H9 (cell line): Measurements from ENCODE around the gene LZTFL1. TPM values are rescaled to one million over a fixed set of nuclear protein-coding genes. Genes with fewer than 3 reads are reported as not detected.

Experiments
- DNase-seq: peaks from one replicate; pipeline ENCODE4 v3.0.0-alpha.2; 2017
- H2AFZ ChIP-seq: one replicate; pipeline ENCODE4 v1.6.1; 2013; ENCODE audit warnings: mild to moderate bottlenecking, low read length, control low read depth, moderate library complexity
- H2AK5ac ChIP-seq: 2 replicates; pipeline ENCODE4 v1.6.1; 2013; ENCODE audit warnings: low read length, control low read depth, mixed read lengths; ENCODE audit not compliant: insufficient read length
- H2BK120ac ChIP-seq: one replicate; pipeline ENCODE4 v1.6.1; 2013; ENCODE audit warnings: low read depth, mild to moderate bottlenecking, low read length, control low read depth, inconsistent platforms; ENCODE audit not compliant: poor library complexity, severe bottlenecking
- H2BK12ac ChIP-seq: 2 replicates; pipeline ENCODE4 v1.6.1; 2013; ENCODE audit warnings: low read length, control low read depth, mixed read lengths, low read depth; ENCODE audit not compliant: insufficient read length
- H2BK15ac ChIP-seq: 2 replicates; pipeline ENCODE4 v1.6.1; 2013; ENCODE audit warnings: low read depth, low read length, control low read depth
- H2BK20ac ChIP-seq: one replicate; pipeline ENCODE4 v1.6.1; 2013; ENCODE audit warnings: low read depth, mild to moderate bottlenecking, low read length, control low read depth, inconsistent platforms; ENCODE audit not compliant: poor library complexity, severe bottlenecking
- H2BK5ac ChIP-seq: 2 replicates; pipeline ENCODE4 v1.6.1; 2013; ENCODE audit warnings: low read length, control low read depth, mixed read lengths; ENCODE audit not compliant: insufficient read length
- H3K14ac ChIP-seq: 2 replicates; pipeline ENCODE4 v1.6.1; 2013; ENCODE audit warnings: low read length, control low read depth; ENCODE audit not compliant: insufficient read depth
- H3K18ac ChIP-seq: 2 replicates; pipeline ENCODE4 v1.6.1; 2013; ENCODE audit warnings: low read depth, mild to moderate bottlenecking, mixed read lengths, low read length, control low read depth; ENCODE audit not compliant: insufficient read length
- H3K23ac ChIP-seq: 2 replicates; pipeline ENCODE4 v1.6.1; 2013; ENCODE audit warnings: low read length, control low read depth, mixed read lengths, low read depth; ENCODE audit not compliant: insufficient read length
- H3K23me2 ChIP-seq: 2 replicates; pipeline ENCODE4 v1.6.1; 2013; ENCODE audit warnings: low read depth, mild to moderate bottlenecking, mixed read lengths, low read length, control low read depth; ENCODE audit not compliant: insufficient read length, poor library complexity, severe bottlenecking
- H3K27ac ChIP-seq: 2 replicates; pipeline ENCODE4 v1.5.1; 2013; ENCODE audit warnings: low read length, control low read depth, mixed read lengths, low read depth; ENCODE audit not compliant: insufficient read length
- H3K27me3 ChIP-seq: 2 replicates; pipeline ENCODE4 v1.6.1; 2013; ENCODE audit warnings: low read length, control low read depth, inconsistent platforms; ENCODE audit not compliant: insufficient read depth
- H3K4ac ChIP-seq: 2 replicates; pipeline ENCODE4 v1.6.1; 2013; ENCODE audit warnings: low read depth, mild to moderate bottlenecking, control low read depth, inconsistent platforms, low read length, moderate library complexity
- H3K4me1 ChIP-seq: 2 replicates; pipeline ENCODE4 v1.6.1; 2013; ENCODE audit warnings: low read length, control low read depth, inconsistent platforms; ENCODE audit not compliant: insufficient read depth
- H3K4me2 ChIP-seq: 2 replicates; pipeline ENCODE4 v1.6.1; 2013; ENCODE audit warnings: low read length, control low read depth, mixed read lengths; ENCODE audit not compliant: insufficient read length, insufficient read depth
- H3K56ac ChIP-seq: 2 replicates; pipeline ENCODE4 v1.6.1; 2013; ENCODE audit warnings: low read depth, mild to moderate bottlenecking, mixed read lengths, low read length, control low read depth; ENCODE audit not compliant: insufficient read length
- H3K79me1 ChIP-seq: 2 replicates; pipeline ENCODE4 v1.6.1; 2013; ENCODE audit warnings: low read depth, mild to moderate bottlenecking, moderate library complexity, low read length, control low read depth, inconsistent platforms; ENCODE audit not compliant: insufficient read depth, poor library complexity, severe bottlenecking
- H3K79me2 ChIP-seq: 2 replicates; pipeline ENCODE4 v1.6.1; 2013; ENCODE audit warnings: low read length, control low read depth, inconsistent platforms; ENCODE audit not compliant: insufficient read depth
- H3K9ac ChIP-seq: 2 replicates; pipeline ENCODE4 v1.6.1; 2013; ENCODE audit warnings: low read length, control low read depth, mixed read lengths; ENCODE audit not compliant: insufficient read length; ENCODE audit errors: extremely low read depth
- H3K9me3 ChIP-seq: one replicate; pipeline ENCODE4 v1.6.1; 2013; ENCODE audit warnings: low read depth, low read length, inconsistent platforms; ENCODE audit not compliant: control insufficient read depth
- H3T11ph ChIP-seq: one replicate; pipeline ENCODE4 v1.6.1; 2013; ENCODE audit warnings: mild to moderate bottlenecking, low read length, control low read depth, inconsistent platforms
- H4K20me1 ChIP-seq: one replicate; pipeline ENCODE4 v1.6.1; 2013; ENCODE audit not compliant: control insufficient read depth, insufficient read length, insufficient read depth
- H4K5ac ChIP-seq: 2 replicates; pipeline ENCODE4 v1.6.1; 2013; ENCODE audit warnings: low read depth, mild to moderate bottlenecking, mixed read lengths, low read length, control low read depth; ENCODE audit not compliant: insufficient read length
- H4K8ac ChIP-seq: replicated peaks from 2 replicates; pipeline ENCODE4 v1.6.1; 2013; ENCODE audit warnings: low read length, control low read depth, mixed read lengths, low read depth; ENCODE audit not compliant: insufficient read length
- H4K91ac ChIP-seq: 2 replicates; pipeline ENCODE4 v1.6.1; 2013; ENCODE audit warnings: low read depth, mild to moderate bottlenecking, moderate library complexity, mixed read lengths, low read length, control low read depth; ENCODE audit not compliant: insufficient read length
- H3K27ac Mint-ChIP-seq, 3 experiments: 2 replicates in 2 of 3; 3 replicates in 1 of 3; pipeline ENCODE4 v1.8.0; 2020 to 2021; ENCODE audit warnings: mixed read lengths in 3 of 3, mild to moderate bottlenecking in 1 of 3, moderate library complexity in 1 of 3
- H3K27me3 Mint-ChIP-seq: 2 replicates; pipeline ENCODE4 v1.8.0; 2021; ENCODE audit warnings: low read depth, mild to moderate bottlenecking, moderate library complexity, mixed read lengths
- H3K36me3 Mint-ChIP-seq, 3 experiments: 2 replicates in 2 of 3; 3 replicates in 1 of 3; pipeline ENCODE4 v1.8.0; 2020 to 2021; ENCODE audit warnings: low read depth in 3 of 3, mixed read lengths in 3 of 3; ENCODE audit not compliant: insufficient read depth in 1 of 3
- H3K4me1 Mint-ChIP-seq, 2 experiments: 2 replicates each; pipeline ENCODE4 v1.8.0; 2020; ENCODE audit warnings: mixed read lengths in 2 of 2
- H3K4me3 Mint-ChIP-seq, 2 experiments: 2 replicates in 1 of 2; 3 replicates in 1 of 2; pipeline ENCODE4 v1.8.0; 2020 to 2021; ENCODE audit warnings: mild to moderate bottlenecking in 2 of 2, mixed read lengths in 2 of 2, moderate library complexity in 1 of 2
- H3K9me3 Mint-ChIP-seq, 2 experiments: 2 replicates in 1 of 2; 3 replicates in 1 of 2; pipeline ENCODE4 v1.8.0; 2020; ENCODE audit warnings: mild to moderate bottlenecking in 2 of 2, mixed read lengths in 2 of 2, moderate library complexity in 1 of 2
- CTCF ChIP-seq: fragments of 200-600 bp; sonication (generic); conservative IDR thresholded peaks from 3 replicates; pipeline ENCODE4 v1.8.0; 2021; ENCODE audit warnings: antibody characterized with exemption, mild to moderate bottlenecking
- WGBS: extraction: QIAGEN DNeasy Blood & Tissue Kit; methylation state at CpG from one replicate; pipeline ENCODE4 v1.1.7; 2013; ENCODE audit warnings: missing lambda C conversion rate, low lambda C conversion rate, mixed read lengths; ENCODE audit not compliant: insufficient read length; ENCODE audit errors: extremely low coverage; 5-methylcytosine and 5-hydroxymethylcytosine counted together
- total RNA-seq: library from RNA; stranded (reverse); gene quantifications from 2 replicates; pipeline ENCODE4 v1.2.1, GENCODE V29; 2021

LZTFL1 gene
- total RNA-seq, 1 experiment from 2014 or later, result 12.2 TPM

- Histone ChIP-seq H3K27ac (no peak overlapping the region), H3K4me1 (no peaks in the 10 kb centered on the region), H2AFZ (no peak overlapping the region), H4K91ac (no peak overlapping the region), H2BK12ac (no peak overlapping the region), H3K56ac (no peak overlapping the region), H2BK20ac (no peak overlapping the region), H3K79me2 (no peaks in the 10 kb centered on the region), H3K23me2 (no peaks in the 10 kb centered on the region), H3K18ac (no peak overlapping the region), H4K20me1 (no peaks in the 10 kb centered on the region), H3K27me3 (no peaks in the 10 kb centered on the region), H4K8ac (no peak overlapping the region), H3K4me2 (no peak overlapping the region), H2AK5ac (no peak overlapping the region), H2BK5ac (no peak overlapping the region), H2BK120ac (no peak overlapping the region), H3K23ac (no peak overlapping the region), H4K5ac (no peak overlapping the region), H2BK15ac (no peak overlapping the region), H3K9me3 (no peaks in the 10 kb centered on the region), H3K9ac (no peak overlapping the region), H3K79me1 (no peaks in the 10 kb centered on the region), H3T11ph (no peak overlapping the region), H3K4ac (no peak overlapping the region), H3K14ac (no peak overlapping the region)
- no peak for TF ChIP-seq CTCF
- Mint-ChIP-seq H3K36me3 (no peaks in the 10 kb centered on the region), H3K4me1 (peaks cover 14 to 16% of the 10 kb centered on the region in 2 experiments), H3K9me3 (no peaks in the 10 kb centered on the region), H3K27ac (no peak overlapping the region), H3K27me3 (peaks cover 8% of the 10 kb centered on the region), H3K4me3 (no peak overlapping the region)
- WGBS, result no CpG with 5 or more reads among the region's 3 CpGs
- no peak for DNase-seq
Observed at GRCh38 chr3:45869638-45870037, 27.7 kb upstream of the LZTFL1 start.
